GM21447 (cell line): ENCODE data around the gene SNAP25.

ENCODE experiments used
- ATAC-seq: cut with Tn5 transposase; IDR thresholded peaks from one replicate; pipeline ENCODE4 v1.9.1; 2021; ENCODE audit not compliant: unreplicated experiment

The SNAP25 gene

GRCh38 chr20:10300582-10301446, 82.2 kb downstream of the SNAP25 start:
- ATAC-seq, result no peak

- ATAC-seq, result no peak
These were observed 85.2 kb downstream of the SNAP25 start for GRCh38 chr20:10303852-10304251.

- ATAC-seq, result no peak
These were observed 85.9 kb downstream of the SNAP25 start for GRCh38 chr20:10304471-10305046.

GRCh38 chr20:10306440-10307358, 88.1 kb downstream of the SNAP25 start:
- no peak for ATAC-seq

GRCh38 chr20:10307359-10307735, 88.7 kb downstream of the SNAP25 start:
- ATAC-seq, result no peak

GRCh38 chr20:10308652-10309051, 90.0 kb downstream of the SNAP25 start:
- no peak for ATAC-seq

- no peak for ATAC-seq
These were observed 90.7 kb downstream of the SNAP25 start for GRCh38 chr20:10309326-10309725.

- ATAC-seq, result no peak
These were observed 93.5 kb downstream of the SNAP25 start for GRCh38 chr20:10312111-10312510.

- no peak for ATAC-seq
These were observed 94.6 kb downstream of the SNAP25 start for GRCh38 chr20:10313215-10313614.

GRCh38 chr20:10313701-10314100, 95.1 kb downstream of the SNAP25 start:
- no peak for ATAC-seq

GRCh38 chr20:10314198-10314597, 95.6 kb downstream of the SNAP25 start:
- no peak for ATAC-seq

GRCh38 chr20:10315138-10315537, 96.5 kb downstream of the SNAP25 start:
- no peak for ATAC-seq

- no peak for ATAC-seq
These were observed 98.0 kb downstream of the SNAP25 start for GRCh38 chr20:10316582-10316981.

GRCh38 chr20:10318291-10319024, 99.8 kb downstream of the SNAP25 start:
- no peak for ATAC-seq

- no peak for ATAC-seq
These were observed 101.2 kb downstream of the SNAP25 start for GRCh38 chr20:10319855-10320254.

- ATAC-seq, result no peak
These were observed 102.6 kb downstream of the SNAP25 start for GRCh38 chr20:10321138-10321717.

- ATAC-seq, result no peak
These were observed 103.7 kb downstream of the SNAP25 start for GRCh38 chr20:10322073-10323012.

- ATAC-seq, result no peak
These were observed 105.1 kb downstream of the SNAP25 start for GRCh38 chr20:10323729-10324128.

GRCh38 chr20:10324198-10324847, 105.7 kb downstream of the SNAP25 start:
- ATAC-seq, result no peak
